Ectodermal cell (in vitro differentiated cells): ENCODE measurements around the gene ACAA1.

ENCODE experiments used
- H3K27ac ChIP-seq: 2 replicates; pipeline ENCODE4 v1.7.0; 2013; ENCODE audit warnings: mild to moderate bottlenecking, low read depth, low read length; ENCODE audit not compliant: insufficient read depth, poor library complexity, severe bottlenecking
- H3K27me3 ChIP-seq: 2 replicates; pipeline ENCODE4 v1.7.0; 2013; ENCODE audit warnings: mild to moderate bottlenecking, low read length; ENCODE audit not compliant: insufficient read depth, control insufficient read depth, poor library complexity, severe bottlenecking
- H3K36me3 ChIP-seq: one replicate; pipeline ENCODE4 v1.7.0; 2013; ENCODE audit warnings: low read length; ENCODE audit not compliant: control insufficient read depth, insufficient read depth
- H3K4me1 ChIP-seq: one replicate; pipeline ENCODE4 v1.7.0; 2013; ENCODE audit warnings: low read length; ENCODE audit not compliant: control insufficient read depth, insufficient read depth
- H3K4me3 ChIP-seq: 2 replicates; pipeline ENCODE4 v1.7.0; 2013; ENCODE audit warnings: low read depth, low read length, control low read depth; ENCODE audit not compliant: insufficient read depth
- H3K9me3 ChIP-seq: 2 replicates; pipeline ENCODE4 v1.7.0; 2013; ENCODE audit warnings: mild to moderate bottlenecking, low read length, moderate library complexity; ENCODE audit not compliant: control insufficient read depth
- WGBS, 2 experiments: methylation state at CpG; one replicate each; pipeline ENCODE4 v1.1.7; 2013; ENCODE audit warnings: missing lambda C conversion rate in 2 of 2; 5-methylcytosine and 5-hydroxymethylcytosine counted together

The ACAA1 gene

DNA sequence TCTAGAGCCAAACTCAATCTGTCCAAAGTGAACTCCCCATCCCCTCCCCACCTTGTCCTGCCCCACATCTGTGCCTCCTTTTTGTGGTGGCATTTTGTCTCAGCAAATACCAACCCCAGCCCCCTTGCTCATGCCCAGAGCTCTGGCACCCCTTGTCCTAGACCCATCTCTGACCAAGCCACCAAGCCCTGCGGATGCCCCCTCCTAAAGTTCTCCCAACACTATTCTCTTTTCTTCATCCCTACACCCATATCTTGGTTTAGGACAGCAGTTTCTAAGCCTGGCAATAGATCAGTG lies 17.7 kb downstream of the ACAA1 start:
- H3K36me3 ChIP-seq: peaks cover 6% of the 10 kb centered on the region
- no peak overlapping the region for H3K27ac ChIP-seq
- H3K9me3 ChIP-seq: no peaks in the 10 kb centered on the region
- no peaks in the 10 kb centered on the region for H3K4me1 ChIP-seq
- no peaks in the 10 kb centered on the region for H3K27me3 ChIP-seq
- no peak overlapping the region for H3K4me3 ChIP-seq
- WGBS, 2 experiments: 88 to 98% methylated on average over 1 of the region's 1 CpG

DNA sequence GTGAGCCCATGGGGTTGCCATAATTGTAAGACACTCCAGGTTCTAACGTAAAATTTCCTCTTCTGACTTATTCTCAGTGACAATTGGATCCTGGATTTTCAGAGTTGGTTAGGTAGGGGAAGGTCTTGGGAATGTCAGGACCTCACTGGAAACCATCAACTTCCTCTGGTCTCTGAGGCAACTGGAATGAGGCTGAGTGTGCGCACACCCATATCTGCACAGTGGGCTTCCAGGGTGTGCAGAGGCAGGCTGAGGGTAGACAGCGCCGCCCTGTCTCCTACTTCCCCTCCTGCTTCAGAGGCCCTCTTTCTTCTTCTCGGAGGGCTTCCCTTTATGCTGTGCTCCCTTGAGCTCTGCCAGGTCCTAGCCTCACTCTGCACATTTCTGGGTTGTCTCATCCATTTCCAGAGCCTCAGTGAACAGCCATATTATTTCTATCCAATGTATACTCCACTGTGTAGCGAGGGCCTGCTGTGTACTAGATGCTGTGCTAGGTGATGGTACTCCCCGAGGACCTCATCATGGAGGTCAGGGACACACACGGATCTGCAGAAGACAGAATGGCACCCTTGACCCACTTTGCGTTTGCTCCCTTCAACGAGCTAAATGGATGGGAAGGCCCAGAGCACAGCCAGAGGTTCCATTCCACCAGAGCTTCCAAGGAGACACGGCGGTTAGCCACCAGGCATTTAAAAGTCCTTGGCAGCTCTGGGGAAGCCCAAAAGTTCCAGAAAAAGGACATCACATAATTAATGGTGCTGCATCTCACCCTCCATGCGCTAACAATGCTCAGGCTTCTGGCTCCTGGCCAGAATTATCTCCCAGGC lies 18.3 kb downstream of the ACAA1 start:
- Histone ChIP-seq H3K36me3 (peaks cover 6% of the 10 kb centered on the region), H3K9me3 (no peaks in the 10 kb centered on the region), H3K4me3 (no peak overlapping the region), H3K27me3 (no peaks in the 10 kb centered on the region), H3K4me1 (no peaks in the 10 kb centered on the region), H3K27ac (no peak overlapping the region)
- 93 to 95% methylated on average over 13 of the region's 13 CpGs for WGBS, 2 experiments

DNA sequence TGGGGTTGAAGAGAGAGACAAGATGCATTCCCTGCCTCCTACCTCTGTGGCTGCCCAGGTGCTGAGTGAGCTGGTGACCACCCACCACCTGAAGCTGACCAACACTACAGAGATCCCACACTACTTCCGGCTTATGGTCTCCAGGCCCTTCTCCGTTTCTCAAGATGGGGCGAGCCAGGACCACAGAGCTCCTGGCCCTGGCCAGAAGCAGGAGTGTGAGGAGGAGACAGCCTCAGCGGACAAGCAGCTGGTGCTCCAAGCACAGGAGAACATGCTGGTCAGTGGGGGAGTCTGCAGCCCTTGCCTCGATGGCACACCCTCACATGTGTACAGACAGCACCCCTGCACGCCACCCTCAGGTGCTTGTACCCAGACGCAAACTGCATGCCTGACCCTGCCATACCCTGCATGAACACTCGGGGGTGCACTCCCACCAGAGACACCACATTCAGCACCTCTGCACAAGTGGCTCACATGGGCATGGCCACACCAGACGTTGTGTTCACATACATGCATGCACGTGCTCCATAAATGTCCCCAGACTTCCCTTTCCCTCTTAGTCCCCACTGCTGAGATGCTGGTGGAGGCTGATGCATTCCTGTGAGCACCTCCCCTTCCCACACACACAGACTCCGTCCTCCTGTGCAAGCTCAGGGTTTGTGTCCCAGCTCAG lies 19.0 kb downstream of the ACAA1 start:
- Histone ChIP-seq H3K27me3 (no peaks in the 10 kb centered on the region), H3K36me3 (peaks cover 6% of the 10 kb centered on the region), H3K27ac (no peak overlapping the region), H3K4me3 (no peak overlapping the region), H3K9me3 (no peaks in the 10 kb centered on the region), H3K4me1 (no peaks in the 10 kb centered on the region)
- 76 to 83% methylated on average over 11 of the region's 11 CpGs for WGBS, 2 experiments

DNA sequence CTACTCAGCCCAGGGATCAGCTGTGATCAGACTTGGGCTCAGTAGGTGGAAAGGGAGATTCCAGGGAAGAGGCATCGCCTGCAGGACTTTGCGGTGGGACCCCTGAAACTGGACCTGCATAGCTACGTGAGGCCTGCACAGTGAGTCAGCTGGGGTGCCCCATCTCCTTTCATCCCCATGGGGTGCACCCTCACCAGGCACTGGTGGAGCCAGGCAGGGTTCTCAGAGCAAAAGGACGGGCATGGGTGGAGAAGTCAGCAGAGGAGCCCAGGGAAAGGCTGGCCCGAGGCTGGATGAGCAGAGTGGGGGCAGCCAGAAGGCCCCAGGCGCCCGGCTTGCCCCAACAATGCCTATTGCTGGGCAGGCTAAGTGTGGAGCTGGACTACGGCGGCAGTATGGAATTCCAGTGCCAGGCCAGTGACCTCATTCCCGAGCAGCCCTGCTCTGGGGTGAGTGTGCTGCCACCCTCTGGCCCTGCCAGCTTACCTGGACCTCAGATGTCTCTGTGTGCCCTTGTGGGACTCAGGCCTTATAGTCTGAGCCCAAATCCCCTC lies 19.7 kb downstream of the ACAA1 start:
- Histone ChIP-seq H3K4me3 (no peak overlapping the region), H3K4me1 (no peaks in the 10 kb centered on the region), H3K36me3 (peaks cover 4% of the 10 kb centered on the region), H3K9me3 (no peaks in the 10 kb centered on the region), H3K27ac (no peak overlapping the region), H3K27me3 (no peaks in the 10 kb centered on the region)
- WGBS, 2 experiments: 89 to 92% methylated on average over 10 of the region's 10 CpGs

DNA sequence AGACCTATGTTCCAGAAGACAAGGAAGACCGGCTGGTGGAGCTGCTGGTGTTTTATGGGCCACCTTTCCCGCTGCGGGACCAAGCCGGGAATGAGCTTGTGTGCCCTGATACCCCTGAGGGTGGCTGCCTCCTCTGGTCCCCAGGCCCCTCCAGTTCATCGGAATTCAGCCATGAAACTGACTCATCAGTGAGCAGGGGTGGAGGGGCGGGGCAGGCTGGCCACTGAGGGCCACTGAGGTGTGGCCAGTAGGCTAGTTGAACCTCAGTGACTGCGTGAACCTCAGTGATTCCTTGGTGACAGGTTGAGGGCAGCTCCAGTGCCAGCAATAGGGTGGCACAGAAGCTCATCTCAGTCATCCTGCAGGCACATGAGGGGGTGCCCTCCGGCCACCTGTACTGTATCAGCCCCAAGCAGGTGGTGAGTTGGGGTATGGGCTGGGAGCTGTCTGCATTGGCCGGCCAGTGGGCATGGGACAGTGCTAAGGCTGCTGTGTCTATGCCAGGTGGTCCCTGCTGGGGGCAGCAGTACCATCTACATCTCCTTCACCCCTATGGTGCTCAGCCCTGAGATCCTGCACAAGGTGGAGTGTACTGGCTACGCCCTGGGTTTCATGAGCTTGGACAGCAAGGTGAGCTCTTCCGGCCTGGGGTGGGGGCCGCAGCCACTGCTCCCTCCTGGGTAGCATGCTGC lies 20.3 kb downstream of the ACAA1 start:
- H3K27me3 ChIP-seq: no peaks in the 10 kb centered on the region
- no peak overlapping the region for H3K4me3 ChIP-seq
- H3K4me1 ChIP-seq: no peaks in the 10 kb centered on the region
- no peak overlapping the region for H3K27ac ChIP-seq
- no peaks in the 10 kb centered on the region for H3K9me3 ChIP-seq
- no peaks in the 10 kb centered on the region for H3K36me3 ChIP-seq
- 93 to 94% methylated on average over 12 of the region's 12 CpGs for WGBS, 2 experiments

DNA sequence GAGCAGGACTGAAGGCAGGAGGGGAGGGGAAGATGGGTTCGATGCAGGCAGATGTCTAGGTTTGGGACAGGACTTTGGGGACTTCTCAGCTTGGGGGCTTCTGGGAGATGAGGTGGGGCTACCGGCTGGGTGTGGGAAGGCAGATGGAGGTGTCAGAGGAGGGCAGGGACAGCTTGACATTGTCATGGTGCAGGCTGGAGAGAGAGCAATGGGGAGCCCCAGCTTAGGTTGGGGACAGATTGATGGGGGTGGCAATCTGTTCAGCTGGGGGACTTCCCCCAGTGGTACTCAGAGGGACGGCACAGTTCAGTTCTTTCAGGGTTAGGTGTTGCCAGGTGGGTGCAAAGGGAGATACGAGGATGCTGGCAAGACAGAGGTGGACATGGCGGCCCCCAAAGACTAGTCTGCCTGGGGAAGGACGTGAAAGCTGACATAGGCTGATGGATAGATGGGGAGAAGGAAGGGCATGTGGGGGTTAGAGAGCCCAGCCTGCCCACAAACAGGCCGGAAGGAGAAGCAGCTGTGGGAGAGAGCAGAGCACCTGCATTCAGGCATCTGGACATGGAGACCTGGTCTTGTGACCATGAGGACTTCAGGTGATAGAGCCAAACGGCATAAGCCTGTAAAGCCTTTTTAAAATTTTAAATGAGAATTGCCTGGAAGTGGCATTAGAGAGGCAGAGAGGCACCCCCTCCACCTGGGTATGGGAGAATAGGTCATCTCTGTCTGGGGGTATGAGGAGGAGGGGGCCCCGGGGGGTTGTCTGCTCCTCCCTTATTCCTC lies 21.1 kb downstream of the ACAA1 start:
- H3K4me3 ChIP-seq: no peak overlapping the region

DNA sequence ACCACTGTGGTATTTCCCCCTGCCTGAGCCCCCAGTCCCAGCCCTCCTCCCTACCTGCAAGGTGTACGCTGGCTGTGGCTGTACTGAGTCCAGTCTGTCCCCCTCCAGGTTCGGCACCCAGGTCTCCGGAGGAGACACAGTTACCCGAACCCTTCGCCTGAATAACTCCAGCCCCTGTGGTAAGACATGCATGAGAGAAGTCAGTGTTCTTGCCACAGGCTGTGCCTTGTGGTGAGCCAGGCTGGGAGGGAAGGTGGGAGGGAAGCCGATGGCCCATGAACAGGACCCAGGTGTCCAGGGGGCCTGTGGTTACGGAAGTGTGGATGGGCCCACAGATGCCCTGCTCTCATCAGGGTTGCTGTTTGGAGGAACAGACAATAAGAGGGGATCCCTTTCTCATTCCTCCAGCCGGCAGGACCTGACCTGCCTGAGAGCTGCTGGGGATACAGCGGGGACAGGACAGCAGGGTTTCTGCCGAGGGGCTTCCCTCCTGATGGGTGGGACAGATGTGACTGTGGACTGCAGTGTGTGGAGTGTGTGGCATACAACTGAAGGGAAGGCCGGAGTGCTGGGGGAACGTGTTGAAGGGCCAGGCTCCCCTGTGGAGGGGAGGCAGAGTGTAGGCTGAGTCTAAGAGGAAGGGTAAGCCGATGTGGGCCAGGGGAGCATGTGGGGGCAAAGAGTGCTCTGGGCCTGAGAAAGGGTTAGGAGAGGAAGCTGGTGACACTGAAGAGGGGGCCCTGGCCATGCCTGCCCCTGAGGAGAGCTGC lies 21.9 kb downstream of the ACAA1 start:
- H3K27me3 ChIP-seq: no peaks in the 10 kb centered on the region
- WGBS, 2 experiments: 88 to 89% methylated on average over 13 of the region's 13 CpGs
- no peak overlapping the region for H3K4me3 ChIP-seq
- H3K4me1 ChIP-seq: no peaks in the 10 kb centered on the region
- no peak overlapping the region for H3K27ac ChIP-seq
- H3K36me3 ChIP-seq: no peaks in the 10 kb centered on the region
- H3K9me3 ChIP-seq: no peaks in the 10 kb centered on the region

More for the DNA sequence above, 21.1 kb downstream of the ACAA1 start:
- no peaks in the 10 kb centered on the region for H3K9me3 ChIP-seq
- no peaks in the 10 kb centered on the region for H3K36me3 ChIP-seq
- no peak overlapping the region for H3K27ac ChIP-seq
- H3K27me3 ChIP-seq: no peaks in the 10 kb centered on the region
- 91 to 92% methylated on average over 8 to 9 of the region's 9 CpGs for WGBS, 2 experiments
- H3K4me1 ChIP-seq: no peaks in the 10 kb centered on the region

DNA sequence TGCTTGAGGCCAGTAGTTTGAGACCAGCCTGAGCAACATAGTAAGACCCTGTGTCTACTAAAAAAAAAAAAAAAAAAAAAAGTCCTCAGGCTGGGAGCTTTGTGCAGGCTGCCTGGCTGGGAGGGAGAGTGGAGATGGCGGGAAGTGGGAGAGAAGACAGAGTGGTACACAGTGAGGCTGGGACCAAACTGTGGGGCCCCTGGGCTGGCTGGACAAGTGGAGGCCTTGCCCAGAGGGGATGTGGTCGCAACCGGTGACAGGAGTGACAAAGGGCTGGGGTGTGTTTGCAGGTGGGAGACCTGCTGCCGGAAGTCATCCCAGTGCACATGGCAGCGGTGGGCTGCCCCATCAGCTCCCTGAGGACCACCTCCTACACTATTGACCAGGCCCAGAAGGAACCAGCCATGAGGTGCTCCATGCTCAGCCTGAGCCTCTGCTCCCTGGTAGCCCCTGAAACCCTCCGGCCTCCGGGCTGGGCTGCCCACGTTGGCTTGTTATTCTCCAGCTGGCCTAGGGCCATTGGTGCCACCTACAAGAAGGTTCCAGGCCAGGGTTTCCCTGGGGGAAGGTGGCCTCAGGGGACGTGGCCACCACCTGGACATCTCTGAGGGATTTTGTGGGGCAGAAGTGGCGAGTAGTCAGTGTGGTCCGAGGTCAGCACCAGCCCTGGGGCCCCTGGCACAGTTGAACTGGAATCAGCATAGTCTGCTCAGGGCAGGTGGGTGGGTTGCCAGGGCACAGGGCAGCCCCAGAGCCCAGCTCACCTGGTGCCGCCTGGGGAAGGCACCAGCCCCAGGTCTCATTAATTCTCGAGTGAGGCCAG lies 22.7 kb downstream of the ACAA1 start:
- Histone ChIP-seq H3K4me1 (no peaks in the 10 kb centered on the region), H3K9me3 (no peaks in the 10 kb centered on the region), H3K27me3 (no peaks in the 10 kb centered on the region), H3K27ac (no peak overlapping the region), H3K36me3 (no peaks in the 10 kb centered on the region), H3K4me3 (no peak overlapping the region)
- WGBS, 2 experiments: 92 to 95% methylated on average over 13 of the region's 13 CpGs

DNA sequence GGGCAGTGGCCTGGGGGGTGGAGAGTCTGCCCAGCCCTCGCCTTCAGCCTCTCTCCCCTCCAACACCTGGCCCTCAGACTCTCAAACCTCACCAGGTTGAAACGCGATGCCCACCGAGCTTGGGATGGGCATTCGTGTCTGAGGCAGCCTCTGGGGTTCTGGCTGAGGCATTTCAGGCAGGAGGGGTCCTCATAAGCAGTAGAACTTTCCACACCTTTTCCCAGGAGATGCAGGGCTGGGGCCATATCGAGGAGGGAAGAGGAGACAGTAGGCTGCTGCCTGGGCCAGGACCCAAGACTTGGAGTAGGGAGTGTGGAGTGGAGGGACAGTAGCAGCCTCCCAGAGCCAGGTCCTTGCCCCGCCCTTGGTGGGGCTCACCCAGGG lies 24.6 kb downstream of the ACAA1 start:
- H3K4me3 ChIP-seq: no peak overlapping the region
- H3K9me3 ChIP-seq: no peaks in the 10 kb centered on the region
- H3K27ac ChIP-seq: no peak overlapping the region
- 90 to 91% methylated on average over 7 of the region's 7 CpGs for WGBS, 2 experiments
- H3K27me3 ChIP-seq: no peaks in the 10 kb centered on the region
- H3K36me3 ChIP-seq: no peaks in the 10 kb centered on the region
- no peaks in the 10 kb centered on the region for H3K4me1 ChIP-seq
